ENCODE results near the gene PCBP2. TPM values are rescaled to one million over a fixed set of nuclear protein-coding genes. Genes with fewer than 3 reads are reported as not detected.

Gene PCBP2
- total RNA-seq, 1 donor from 2014 or later: 133 TPM

DNA sequence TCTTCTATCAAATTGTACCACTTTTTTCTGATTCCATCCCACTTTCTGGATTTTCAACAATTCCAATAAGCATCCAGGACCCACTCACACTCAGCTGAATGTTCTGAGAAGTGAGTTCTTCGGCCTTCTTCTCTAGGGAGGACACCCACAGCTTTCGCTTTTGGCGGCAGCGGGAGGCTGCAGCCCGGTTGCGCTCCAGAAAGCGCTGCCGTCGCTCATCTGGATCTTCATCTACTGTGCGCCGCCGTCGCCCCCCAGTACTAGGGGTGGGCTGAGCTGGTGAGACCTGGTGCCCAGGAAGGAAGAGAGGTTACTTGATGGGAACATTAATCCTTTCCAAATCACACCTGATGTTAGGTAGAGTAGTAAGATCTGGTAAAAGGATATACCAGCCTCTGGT, 72.6 kb downstream of the PCBP2 start:
- TF ChIP-seq, protein P1, sequence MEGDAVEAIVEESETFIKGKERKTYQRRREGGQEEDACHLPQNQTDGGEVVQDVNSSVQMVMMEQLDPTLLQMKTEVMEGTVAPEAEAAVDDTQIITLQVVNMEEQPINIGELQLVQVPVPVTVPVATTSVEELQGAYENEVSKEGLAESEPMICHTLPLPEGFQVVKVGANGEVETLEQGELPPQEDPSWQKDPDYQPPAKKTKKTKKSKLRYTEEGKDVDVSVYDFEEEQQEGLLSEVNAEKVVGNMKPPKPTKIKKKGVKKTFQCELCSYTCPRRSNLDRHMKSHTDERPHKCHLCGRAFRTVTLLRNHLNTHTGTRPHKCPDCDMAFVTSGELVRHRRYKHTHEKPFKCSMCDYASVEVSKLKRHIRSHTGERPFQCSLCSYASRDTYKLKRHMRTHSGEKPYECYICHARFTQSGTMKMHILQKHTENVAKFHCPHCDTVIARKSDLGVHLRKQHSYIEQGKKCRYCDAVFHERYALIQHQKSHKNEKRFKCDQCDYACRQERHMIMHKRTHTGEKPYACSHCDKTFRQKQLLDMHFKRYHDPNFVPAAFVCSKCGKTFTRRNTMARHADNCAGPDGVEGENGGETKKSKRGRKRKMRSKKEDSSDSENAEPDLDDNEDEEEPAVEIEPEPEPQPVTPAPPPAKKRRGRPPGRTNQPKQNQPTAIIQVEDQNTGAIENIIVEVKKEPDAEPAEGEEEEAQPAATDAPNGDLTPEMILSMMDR (IDR thresholded peaks at IDR 0.05; ENCODE audit: insufficient read depth, low read length, severe bottlenecking): no peak
- H3K36me3 ChIP-seq (ENCODE audit: control insufficient read depth, insufficient read depth, low read length): peaks cover 11% of the 10 kb centered on the region
- H3K27me3 ChIP-seq (ENCODE audit: control insufficient read depth, insufficient read depth, low read length): no peaks in the 10 kb centered on the region
- no peak for DNase-seq (ENCODE audit: low read depth)
- no peak for FAIRE-seq
- H3K4me3 ChIP-seq (ENCODE audit: low read depth, low read length): no peak overlapping the region

- no peak for DNase-seq (ENCODE audit: low read depth)
- Histone ChIP-seq H3K4me3 (ENCODE audit: low read depth, low read length) (no peak overlapping the region), H3K27me3 (ENCODE audit: control insufficient read depth, insufficient read depth, low read length) (no peaks in the 10 kb centered on the region), H3K36me3 (ENCODE audit: control insufficient read depth, insufficient read depth, low read length) (peaks cover 23% of the 10 kb centered on the region)
- no peak for FAIRE-seq
- TF ChIP-seq, protein P1 (IDR thresholded peaks at IDR 0.05; ENCODE audit: insufficient read depth, low read length, severe bottlenecking): no peak
Measured at GRCh38 chr12:53530061-53530460, 78.2 kb downstream of the PCBP2 start.

Other genes starting within 250 kb of the PCBP2 start
- 8.4 and 15.7 TPM in 2 replicates for gene ITGB7, start 244.9 kb upstream of the PCBP2 start, total RNA-seq
- 24.7 and 74.6 TPM in 2 replicates for gene RARG, start 219.9 kb upstream of the PCBP2 start, total RNA-seq
- 0.26 and 1.4 TPM in 2 replicates for gene ESPL1, start 183.8 kb upstream of the PCBP2 start, total RNA-seq
- gene PFDN5, start 156.6 kb upstream of the PCBP2 start, total RNA-seq: 341 and 429 TPM in 2 replicates
- gene MYG1, start 152.4 kb upstream of the PCBP2 start, total RNA-seq: 24.3 and 29.7 TPM in 2 replicates
- 28.9 and 31.9 TPM in 2 replicates for gene AAAS, start 130.5 kb upstream of the PCBP2 start, total RNA-seq
- gene SP7, start 115.7 kb upstream of the PCBP2 start, total RNA-seq: not detected in 2 replicates
- 23.7 and 30.0 TPM in 2 replicates for gene SP1, start 71.9 kb upstream of the PCBP2 start, total RNA-seq
- gene AMHR2, start 28.2 kb upstream of the PCBP2 start, total RNA-seq: not detected in 2 replicates
- gene PRR13, start 10.4 kb upstream of the PCBP2 start, total RNA-seq: 29.0 and 40.5 TPM in 2 replicates
- 2.0 and 3.9 TPM in 2 replicates for gene MAP3K12, start 47.4 kb downstream of the PCBP2 start, total RNA-seq
- gene TARBP2, start 49.2 kb downstream of the PCBP2 start, total RNA-seq: 27.6 and 32.4 TPM in 2 replicates
- gene NPFF, start 55.4 kb downstream of the PCBP2 start, total RNA-seq: not detected in 2 replicates
- gene ATF7, start 174.3 kb downstream of the PCBP2 start, total RNA-seq: 5.3 and 6.4 TPM in 2 replicates
- gene ATP5MC2, start 224.0 kb downstream of the PCBP2 start, total RNA-seq: 91.7 and 121 TPM in 2 replicates

Measured in bronchial epithelial cell (primary cell).